Activated naive CD4-positive, alpha-beta T cell treated with anti-CD3 and anti-CD28 coated beads, Interleukin-2, amount 50 U/mL, for 72 hours (primary cell): ENCODE results near the gene CMTM5. TPM values are rescaled to one million over a fixed set of nuclear protein-coding genes. Genes with fewer than 3 reads are reported as not detected.
A peak's percentile ranks its signal among the peaks of the same experiment; 100 is the strongest.

ENCODE experiments used
- ATAC-seq, 2 donors: fragments of 150-1000 bp; cut with Tn5 transposase; 2 replicates each; pipeline ENCODE4 v1.10.0; 2021; ENCODE audit warnings: mild to moderate bottlenecking in 2 of 2, moderate library complexity in 2 of 2
- DNase-seq, 2 donors: peaks; one replicate each; pipeline ENCODE4 v3.0.0; 2021 to 2022; ENCODE audit warnings: low spot score in 2 of 2
- H3K27ac Mint-ChIP-seq, 2 donors: one replicate each; pipeline ENCODE4 v1.8.0; 2022; ENCODE audit warnings: mild to moderate bottlenecking in 2 of 2, mixed read lengths in 2 of 2
- H3K36me3 Mint-ChIP-seq, 2 donors: one replicate each; pipeline ENCODE4 v1.8.0; 2022; ENCODE audit warnings: mixed read lengths in 2 of 2
- H3K9me3 Mint-ChIP-seq, 2 donors: one replicate each; pipeline ENCODE4 v1.8.0; 2022; ENCODE audit warnings: mixed read lengths in 2 of 2
- total RNA-seq, 2 donors: library from RNA; stranded (reverse); gene quantifications; one replicate each; pipeline ENCODE4 v1.2.3, GENCODE V29; 2022

CMTM5 gene
- total RNA-seq, 2 donors from 2014 or later = not detected

DNA sequence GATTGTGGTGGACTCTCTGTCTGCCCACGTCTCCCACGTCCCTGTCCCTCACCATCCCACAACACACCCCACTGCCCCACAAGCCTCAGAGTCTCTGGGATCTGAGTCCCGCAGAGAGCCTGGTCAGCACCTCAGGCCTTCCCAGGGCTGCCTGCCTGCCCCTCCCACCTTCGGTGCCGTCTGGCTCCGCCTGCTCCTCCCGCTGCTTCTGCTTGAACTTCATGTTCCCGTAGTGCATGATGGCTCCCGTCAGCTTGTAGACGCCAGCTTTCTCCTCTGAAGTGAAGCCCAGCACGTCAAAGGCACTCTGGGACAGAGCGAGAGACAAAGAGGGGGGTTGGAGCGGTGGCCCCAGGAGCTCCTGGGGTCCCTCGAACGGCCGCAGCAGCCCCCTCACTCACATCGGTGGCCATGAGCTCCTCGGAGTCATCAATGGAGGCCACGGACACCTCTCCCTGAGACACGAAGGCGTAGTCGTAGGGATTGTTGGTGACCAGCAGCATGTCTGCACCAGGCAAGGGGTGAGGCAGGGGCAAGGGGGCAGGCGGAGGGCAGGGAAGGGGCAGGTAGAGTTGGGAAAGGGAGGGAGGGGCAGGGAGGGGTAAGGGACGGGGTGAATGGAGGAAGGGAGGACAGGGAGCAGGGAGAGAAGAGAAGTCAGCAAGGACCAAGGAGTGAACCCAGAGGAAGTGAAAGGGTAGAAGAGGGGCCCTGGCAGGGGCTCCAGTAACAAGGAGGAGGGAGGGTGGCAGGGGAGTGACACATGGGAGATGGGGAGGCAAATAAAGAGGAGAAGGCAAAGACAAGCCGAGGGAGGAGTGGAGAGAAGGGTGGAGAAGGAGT lies 25.7 kb downstream of the CMTM5 start:
- Mint-ChIP-seq H3K27ac (peak overlapping the region in 1 of 2 donors; percentile 1), H3K9me3 (no peaks in the 10 kb centered on the region), H3K36me3 (no peaks in the 10 kb centered on the region)
- DNase-seq = no peak
- no peak for ATAC-seq

GRCh38 chr14:23403139-23403438 lies 26.2 kb downstream of the CMTM5 start:
- H3K36me3 Mint-ChIP-seq = no peaks in the 10 kb centered on the region

GRCh38 chr14:23403908-23404307 lies 27.1 kb downstream of the CMTM5 start:
- ATAC-seq (no peak), DNase-seq (no peak)
- H3K9me3 Mint-ChIP-seq = no peaks in the 10 kb centered on the region
- no peaks in the 10 kb centered on the region for H3K36me3 Mint-ChIP-seq
- H3K27ac Mint-ChIP-seq = no peak overlapping the region

More at GRCh38 chr14:23403139-23403438, 26.2 kb downstream of the CMTM5 start:
- H3K9me3 Mint-ChIP-seq = no peaks in the 10 kb centered on the region
- DNase-seq (no peak), ATAC-seq (no peak)
- H3K27ac Mint-ChIP-seq = peak overlapping the region in 1 of 2 donors; percentile 1

DNA sequence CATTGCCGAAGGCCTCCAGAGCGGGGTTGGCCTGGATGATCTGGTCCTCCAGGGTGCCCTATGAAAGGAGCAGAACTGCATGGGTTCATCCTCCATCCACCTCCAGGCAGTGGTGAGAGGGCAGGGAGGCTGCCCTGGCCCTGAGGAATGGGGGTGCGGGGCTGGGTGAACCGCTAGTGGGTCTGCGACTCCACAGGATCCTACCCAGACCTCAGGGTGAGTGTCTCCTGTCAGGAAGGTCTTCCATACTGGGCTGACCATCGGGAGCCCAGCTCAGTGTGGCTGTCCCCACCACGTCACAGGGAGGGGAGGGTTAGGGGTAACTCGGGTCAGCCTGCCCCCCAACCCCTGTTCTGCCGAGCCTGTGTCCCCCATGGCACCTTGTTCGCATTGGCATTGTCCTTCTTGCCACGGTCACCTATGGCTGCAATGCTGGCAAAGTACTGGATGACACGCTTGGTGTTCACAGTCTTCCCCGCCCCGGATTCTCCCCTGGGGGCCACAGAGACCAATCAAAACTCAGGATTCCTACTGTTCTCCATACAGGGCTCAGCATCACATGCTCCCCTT lies 27.6 kb downstream of the CMTM5 start:
- Mint-ChIP-seq H3K27ac (no peak overlapping the region), H3K36me3 (no peaks in the 10 kb centered on the region), H3K9me3 (no peaks in the 10 kb centered on the region)
- DNase-seq (no peak), ATAC-seq (no peak)

DNA sequence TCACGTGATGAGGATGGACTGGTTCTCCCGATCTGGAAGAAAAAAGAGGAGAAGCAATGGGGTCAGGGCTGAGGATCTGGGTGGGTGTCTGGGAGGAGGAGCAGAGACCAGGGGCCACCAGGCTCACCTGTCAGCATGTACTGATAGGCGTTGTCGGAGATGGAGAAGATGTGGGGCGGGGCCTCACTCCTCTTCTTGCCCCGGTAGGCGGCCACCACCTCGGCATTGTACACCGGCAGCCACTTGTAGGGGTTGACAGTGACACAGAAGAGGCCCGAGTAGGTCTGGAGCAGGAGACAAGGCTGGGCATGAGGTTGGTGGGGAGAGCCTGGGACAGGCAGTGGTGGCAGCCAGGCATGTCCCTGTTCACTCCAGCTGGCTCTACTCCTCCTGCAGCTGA lies 28.2 kb downstream of the CMTM5 start:
- Mint-ChIP-seq H3K9me3 (no peaks in the 10 kb centered on the region), H3K27ac (no peak overlapping the region), H3K36me3 (no peaks in the 10 kb centered on the region)
- no peak for ATAC-seq
- DNase-seq = no peak

DNA sequence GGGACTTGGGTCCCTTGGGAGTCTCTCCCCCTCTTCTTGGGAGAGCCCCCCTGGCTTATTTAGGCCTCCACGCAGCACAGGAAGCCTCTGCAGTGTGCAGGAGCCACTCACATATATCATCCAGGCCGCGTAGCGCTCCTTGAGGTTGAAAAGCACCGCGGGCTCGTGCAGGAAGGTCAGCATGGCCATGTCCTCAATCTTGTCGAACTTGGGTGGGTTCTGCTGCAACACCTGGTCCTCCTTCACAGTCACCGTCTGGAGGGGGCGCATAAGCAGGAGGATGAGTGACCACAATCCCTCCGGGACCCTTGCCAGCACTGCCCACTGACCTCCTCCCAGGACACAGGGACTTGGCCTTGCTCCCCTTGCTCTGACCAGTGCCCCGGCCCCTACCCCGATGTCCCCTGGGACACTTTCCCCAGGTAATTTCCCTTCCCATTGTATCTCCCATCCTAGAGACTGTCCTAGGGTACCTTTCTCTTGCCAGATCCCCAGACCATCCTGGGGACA lies 28.7 kb downstream of the CMTM5 start:
- Mint-ChIP-seq H3K36me3 (no peaks in the 10 kb centered on the region), H3K27ac (no peak overlapping the region), H3K9me3 (no peaks in the 10 kb centered on the region)
- DNase-seq (no peak), ATAC-seq (no peak)

- DNase-seq (no peak), ATAC-seq (no peak)
- Mint-ChIP-seq H3K9me3 (no peaks in the 10 kb centered on the region), H3K27ac (no peak overlapping the region), H3K36me3 (no peaks in the 10 kb centered on the region)
These were observed 29.4 kb downstream of the CMTM5 start for GRCh38 chr14:23406244-23406643.

DNA sequence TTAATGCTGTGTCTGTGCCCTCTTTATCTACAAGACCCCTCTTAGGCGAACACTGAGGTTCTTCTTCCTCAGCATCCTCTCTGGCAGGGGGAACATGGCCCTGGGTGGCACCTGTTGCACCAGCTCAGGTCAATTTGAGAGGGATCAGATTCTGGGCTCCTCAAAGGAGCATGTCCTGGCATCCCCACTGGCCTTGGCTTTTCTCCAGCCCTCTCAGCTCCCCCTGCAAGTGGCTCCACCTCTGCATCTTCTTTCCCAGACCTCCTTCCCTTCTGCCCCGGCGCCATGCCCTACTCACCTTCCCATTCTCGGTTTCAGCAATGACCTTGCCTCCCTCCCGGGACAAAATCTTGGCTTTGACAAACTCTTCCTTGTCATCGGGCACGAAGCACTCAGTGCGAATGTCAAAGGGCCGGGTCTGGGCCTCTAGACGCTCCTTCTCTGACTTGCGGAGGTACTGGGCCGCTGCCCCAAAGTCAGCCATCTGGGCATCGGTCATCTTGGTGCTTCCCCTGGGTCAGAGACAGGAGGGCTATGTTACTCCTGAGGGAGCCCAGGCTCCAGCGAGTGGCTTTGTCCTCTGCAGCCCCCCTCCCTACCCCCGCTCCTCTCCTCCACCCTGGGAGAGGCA lies 30.0 kb downstream of the CMTM5 start:
- Mint-ChIP-seq H3K27ac (no peak overlapping the region), H3K9me3 (no peaks in the 10 kb centered on the region), H3K36me3 (no peaks in the 10 kb centered on the region)
- ATAC-seq (no peak), DNase-seq (no peak)

DNA sequence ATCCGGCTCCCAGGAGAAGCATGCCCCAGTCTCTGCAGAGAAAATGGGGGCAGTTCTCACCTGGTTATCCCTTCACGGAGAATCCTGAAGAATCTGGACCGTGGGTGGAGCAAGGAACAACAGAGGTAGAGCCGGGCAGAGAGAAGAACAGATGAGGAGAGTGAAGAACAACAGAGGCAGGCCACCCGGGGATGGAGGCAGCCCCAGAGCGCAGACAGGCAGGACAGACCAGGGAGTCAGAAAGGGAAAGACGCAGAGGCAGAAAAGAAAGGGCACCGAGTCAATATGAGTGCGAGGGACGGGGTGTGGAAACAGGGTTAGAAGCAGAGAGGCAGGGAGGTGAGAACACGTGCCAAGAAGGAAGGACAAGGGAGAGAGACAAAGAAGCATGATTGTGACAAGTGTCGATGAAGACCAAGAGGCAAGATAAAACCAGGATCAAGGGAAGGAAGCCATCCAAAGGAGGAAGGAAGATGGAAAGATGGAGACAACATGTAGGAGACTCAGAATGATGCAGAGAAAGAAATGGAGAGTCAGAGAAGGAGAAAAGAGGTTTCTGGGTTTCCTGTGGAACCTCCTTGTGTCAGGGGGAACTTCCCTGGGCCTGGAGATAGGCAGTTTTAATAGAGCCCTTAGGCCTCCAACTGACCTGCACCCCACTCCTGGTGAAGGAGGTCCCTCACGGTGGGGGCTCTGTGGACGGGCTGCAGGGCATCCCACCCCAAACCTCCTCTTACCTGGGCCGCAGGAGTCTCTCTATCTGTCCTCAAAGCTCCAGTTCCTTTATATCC lies 30.9 kb downstream of the CMTM5 start, which contains the start of gene MYH6:
MYH6 (minus strand) TSS at position 758 of the 791 bp plus-strand sequence. CDS start 1,050 bp downstream, outside the sequence.
- Mint-ChIP-seq H3K36me3 (no peaks in the 10 kb centered on the region), H3K9me3 (no peaks in the 10 kb centered on the region), H3K27ac (peak within 1 kb of the TSS in 1 of 2 donors; percentile 4)
- ATAC-seq (no peak), DNase-seq (no peak)

- no peaks in the 10 kb centered on the region for H3K36me3 Mint-ChIP-seq
- DNase-seq = no peak
- no peak overlapping the region for H3K27ac Mint-ChIP-seq
- no peaks in the 10 kb centered on the region for H3K9me3 Mint-ChIP-seq
- ATAC-seq = no peak
These were observed 31.4 kb downstream of the CMTM5 start for GRCh38 chr14:23408307-23408630.

GRCh38 chr14:23409475-23409874 lies 32.6 kb downstream of the CMTM5 start:
- Mint-ChIP-seq H3K9me3 (no peaks in the 10 kb centered on the region), H3K36me3 (no peaks in the 10 kb centered on the region), H3K27ac (no peak overlapping the region)
- ATAC-seq (peak in 1 of 2 donors; percentile 59), DNase-seq (no peak)

GRCh38 chr14:23409966-23410635 lies 33.3 kb downstream of the CMTM5 start:
- ATAC-seq = no peak
- no peak overlapping the region for H3K27ac Mint-ChIP-seq
- H3K36me3 Mint-ChIP-seq = no peaks in the 10 kb centered on the region
- no peak for DNase-seq
- H3K9me3 Mint-ChIP-seq = no peaks in the 10 kb centered on the region

GRCh38 chr14:23411563-23412525 lies 35.0 kb downstream of the CMTM5 start:
- no peaks in the 10 kb centered on the region for H3K9me3 Mint-ChIP-seq
- peak overlapping the region in 1 of 2 donors; percentile 3 for H3K27ac Mint-ChIP-seq
- DNase-seq = no peak
- H3K36me3 Mint-ChIP-seq = no peaks in the 10 kb centered on the region
- ATAC-seq = no peak

- ATAC-seq (no peak), DNase-seq (no peak)
- no peaks in the 10 kb centered on the region for H3K36me3 Mint-ChIP-seq
- no peaks in the 10 kb centered on the region for H3K9me3 Mint-ChIP-seq
- H3K27ac Mint-ChIP-seq = peak overlapping the region in 1 of 2 donors; percentile 16
These were observed 36.8 kb downstream of the CMTM5 start for GRCh38 chr14:23413681-23414080.

GRCh38 chr14:23414254-23414653 lies 37.4 kb downstream of the CMTM5 start:
- Mint-ChIP-seq H3K9me3 (no peaks in the 10 kb centered on the region), H3K27ac (peak overlapping the region in 1 of 2 donors; percentile 16), H3K36me3 (no peaks in the 10 kb centered on the region)
- ATAC-seq (no peak), DNase-seq (no peak)
